Activated CD8-positive, alpha-beta memory T cell treated with anti-CD3 and anti-CD28 coated beads for 48 hours (primary cell): Measurements from ENCODE around the gene PPARD.
"Not testable (repeated sequence)": the region's sequence is repeated elsewhere in the genome, so short reads cannot be mapped to it uniquely, and the experiment has no call there.

Experiments
- DNase-seq, 3 experiments: peaks; one replicate each; pipeline ENCODE4 v3.0.0-alpha.2; 2020; ENCODE audit warnings: low read depth in 2 of 3, low spot score in 2 of 3

The PPARD gene

DNA sequence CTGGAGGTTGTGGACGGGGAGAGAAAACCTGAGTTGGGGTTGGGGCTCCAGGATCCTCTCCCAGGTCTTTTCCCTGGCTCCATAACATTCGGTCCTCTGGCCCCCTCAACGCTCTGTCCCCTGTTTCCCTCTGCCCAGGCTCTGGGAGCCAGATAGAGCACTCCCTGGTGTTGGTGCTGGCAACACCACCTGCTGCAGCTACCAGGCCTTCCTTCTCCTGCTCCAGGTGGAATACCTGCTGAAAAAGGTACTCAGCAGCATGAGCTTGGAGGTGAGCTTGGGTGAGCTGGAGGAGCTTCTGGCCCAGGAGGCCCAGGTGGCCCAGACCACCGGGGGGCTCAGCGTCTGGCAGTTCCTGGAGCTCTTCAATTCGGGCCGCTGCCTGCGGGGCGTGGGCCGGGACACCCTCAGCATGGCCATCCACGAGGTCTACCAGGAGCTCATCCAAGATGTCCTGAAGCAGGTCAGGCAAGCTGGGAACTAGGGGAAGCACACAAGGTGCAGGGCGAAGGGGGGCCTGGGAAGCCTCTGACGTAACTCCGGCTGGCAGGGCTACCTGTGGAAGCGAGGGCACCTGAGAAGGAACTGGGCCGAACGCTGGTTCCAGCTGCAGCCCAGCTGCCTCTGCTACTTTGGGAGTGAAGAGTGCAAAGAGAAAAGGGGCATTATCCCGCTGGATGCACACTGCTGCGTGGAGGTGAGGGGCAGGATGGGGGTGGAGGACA lies 30.1 kb upstream of the PPARD start:
- no peak for DNase-seq

DNA sequence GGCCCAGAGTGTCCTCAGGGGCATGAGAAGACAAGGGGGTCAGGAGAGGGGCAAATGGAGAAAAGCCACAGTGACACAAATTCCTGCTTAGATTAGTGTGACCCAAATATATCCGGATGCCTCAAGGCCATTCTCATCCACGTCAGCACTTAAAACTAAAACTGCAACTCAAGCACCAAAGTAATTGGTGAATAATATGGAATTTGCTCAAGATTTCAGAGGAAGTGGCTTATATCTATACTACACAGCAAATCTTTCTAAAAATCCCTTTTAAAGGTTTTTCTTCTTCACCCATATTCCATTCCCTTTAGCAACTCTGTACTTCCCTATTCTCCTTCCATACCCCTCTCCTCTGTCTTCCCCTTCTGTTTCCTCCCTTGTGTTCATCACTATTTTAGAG lies 29.6 kb upstream of the PPARD start:
- no peak for DNase-seq

DNA sequence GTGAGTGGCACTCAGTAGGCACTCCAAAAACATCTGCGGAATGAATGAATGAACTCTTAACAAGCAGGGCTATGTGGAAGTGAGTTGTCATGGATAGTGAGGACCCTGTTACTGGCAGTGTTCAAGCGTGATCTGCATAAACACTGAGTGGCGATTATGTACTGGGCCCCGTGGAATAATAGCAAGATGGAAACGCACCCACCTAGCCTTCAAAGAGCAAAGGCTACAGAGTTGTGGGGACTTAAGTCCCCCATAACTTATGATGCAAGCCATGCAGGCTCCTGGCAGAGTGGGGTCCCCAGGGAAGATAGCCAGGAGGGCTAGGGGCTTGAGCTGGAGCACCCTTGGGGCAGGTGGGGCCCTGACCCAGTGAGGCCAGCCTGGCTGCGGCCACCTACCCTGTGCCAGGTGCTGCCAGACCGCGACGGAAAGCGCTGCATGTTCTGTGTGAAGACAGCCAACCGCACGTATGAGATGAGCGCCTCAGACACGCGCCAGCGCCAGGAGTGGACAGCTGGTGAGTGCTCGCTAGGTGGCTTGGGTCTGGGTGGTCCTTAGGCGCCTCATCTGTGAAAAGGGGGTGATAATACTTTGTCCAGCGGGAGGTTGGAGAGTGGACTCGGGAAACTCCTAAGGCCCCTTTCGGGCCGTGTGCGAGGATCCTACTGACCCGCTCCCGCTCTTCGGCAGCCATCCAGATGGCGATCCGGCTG lies 24.7 kb upstream of the PPARD start:
- no peak for DNase-seq

DNA sequence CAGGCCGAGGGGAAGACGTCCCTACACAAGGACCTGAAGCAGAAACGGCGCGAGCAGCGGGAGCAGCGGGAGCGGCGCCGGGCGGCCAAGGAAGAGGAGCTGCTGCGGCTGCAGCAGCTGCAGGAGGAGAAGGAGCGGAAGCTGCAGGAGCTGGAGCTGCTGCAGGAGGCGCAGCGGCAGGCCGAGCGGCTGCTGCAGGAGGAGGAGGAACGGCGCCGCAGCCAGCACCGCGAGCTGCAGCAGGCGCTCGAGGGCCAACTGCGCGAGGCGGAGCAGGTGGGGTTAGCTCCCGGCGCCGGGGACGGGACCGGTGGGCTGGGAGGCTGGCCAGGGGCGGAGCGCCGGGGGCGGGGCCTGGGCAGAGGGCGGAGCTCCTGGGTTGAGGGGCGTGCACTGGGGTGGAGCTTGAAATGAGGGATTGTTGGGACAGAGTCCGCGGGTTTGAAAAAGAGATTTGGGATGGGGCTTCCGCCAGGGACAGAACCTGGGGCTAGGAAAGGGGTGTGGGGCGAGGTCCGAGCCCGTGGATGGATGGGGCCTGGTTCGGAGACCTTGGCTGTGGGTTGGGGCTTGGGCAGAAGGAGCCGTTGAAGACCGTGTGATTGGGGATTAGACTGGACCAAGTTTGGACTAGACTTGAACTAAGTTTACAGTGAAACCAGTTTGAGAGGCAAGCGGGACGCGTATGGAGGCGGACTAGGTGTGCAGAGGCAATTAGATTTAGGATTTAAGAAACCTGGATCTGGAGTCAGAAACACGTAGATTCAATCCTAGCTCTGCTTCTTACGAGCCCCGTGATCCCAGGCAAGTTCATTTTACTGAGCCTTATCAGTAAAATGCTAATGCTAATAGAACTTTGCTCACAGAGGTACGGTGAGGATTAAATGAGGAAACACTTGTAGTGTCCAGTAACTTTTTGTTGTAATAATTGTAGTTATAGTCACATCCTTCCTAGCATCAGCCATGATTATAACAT lies 23.9 kb upstream of the PPARD start:
- DNase-seq = no peak

DNA sequence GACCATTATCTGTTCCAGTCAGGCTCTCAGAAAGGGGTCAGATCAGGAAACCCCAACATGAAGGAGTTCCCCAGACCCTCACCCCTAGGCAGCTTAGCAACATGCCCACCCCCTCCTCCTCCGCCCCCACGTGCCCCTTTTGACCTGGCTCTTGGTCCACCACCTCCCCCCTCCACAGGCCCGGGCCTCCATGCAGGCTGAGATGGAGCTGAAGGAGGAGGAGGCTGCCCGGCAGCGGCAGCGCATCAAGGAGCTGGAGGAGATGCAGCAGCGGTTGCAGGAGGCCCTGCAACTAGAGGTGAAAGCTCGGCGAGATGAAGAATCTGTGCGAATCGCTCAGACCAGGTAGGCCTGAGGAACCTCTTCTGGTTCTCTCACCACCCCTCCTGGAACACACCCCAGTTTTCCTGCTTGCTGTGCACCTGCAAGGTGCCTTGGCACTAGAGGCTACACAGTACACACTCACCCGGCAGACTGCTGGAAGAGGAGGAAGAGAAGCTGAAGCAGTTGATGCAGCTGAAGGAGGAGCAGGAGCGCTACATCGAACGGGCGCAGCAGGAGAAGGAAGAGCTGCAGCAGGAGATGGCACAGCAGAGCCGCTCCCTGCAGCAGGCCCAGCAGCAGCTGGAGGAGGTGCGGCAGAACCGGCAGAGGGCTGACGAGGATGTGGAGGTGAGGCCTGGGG lies 22.9 kb upstream of the PPARD start:
- DNase-seq = no peak

DNA sequence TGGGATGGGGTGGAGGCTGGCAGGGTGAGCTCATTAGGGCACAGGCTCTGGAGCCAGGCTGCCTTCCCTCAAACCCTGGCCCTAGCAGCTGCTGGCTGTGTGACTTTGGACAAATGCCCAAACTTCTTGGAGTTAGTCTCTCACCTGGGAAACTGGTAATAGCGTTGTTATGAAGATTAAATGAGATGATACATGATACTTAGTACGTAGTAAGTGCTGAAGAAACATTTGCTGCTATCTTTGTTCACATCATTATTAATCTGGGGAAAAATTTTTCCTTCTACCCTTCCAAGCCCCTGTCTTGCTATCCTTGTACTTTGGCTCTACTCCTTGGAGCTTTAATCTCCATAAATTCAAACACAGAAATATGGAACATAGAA lies 22.3 kb upstream of the PPARD start:
- no peak for DNase-seq

DNA sequence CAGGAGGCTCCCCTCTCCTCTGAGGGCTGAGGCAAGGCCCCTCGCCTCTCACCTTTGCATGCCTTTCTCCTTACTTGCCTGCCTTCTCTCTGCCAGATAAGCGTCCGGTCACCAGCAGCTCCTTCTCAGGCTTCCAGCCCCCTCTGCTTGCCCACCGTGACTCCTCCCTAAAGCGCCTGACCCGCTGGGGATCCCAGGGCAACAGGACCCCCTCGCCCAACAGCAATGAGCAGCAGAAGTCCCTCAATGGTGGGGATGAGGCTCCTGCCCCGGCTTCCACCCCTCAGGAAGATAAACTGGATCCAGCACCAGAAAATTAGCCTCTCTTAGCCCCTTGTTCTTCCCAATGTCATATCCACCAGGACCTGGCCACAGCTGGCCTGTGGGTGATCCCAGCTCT lies 21.3 kb upstream of the PPARD start:
- no peak for DNase-seq

DNA sequence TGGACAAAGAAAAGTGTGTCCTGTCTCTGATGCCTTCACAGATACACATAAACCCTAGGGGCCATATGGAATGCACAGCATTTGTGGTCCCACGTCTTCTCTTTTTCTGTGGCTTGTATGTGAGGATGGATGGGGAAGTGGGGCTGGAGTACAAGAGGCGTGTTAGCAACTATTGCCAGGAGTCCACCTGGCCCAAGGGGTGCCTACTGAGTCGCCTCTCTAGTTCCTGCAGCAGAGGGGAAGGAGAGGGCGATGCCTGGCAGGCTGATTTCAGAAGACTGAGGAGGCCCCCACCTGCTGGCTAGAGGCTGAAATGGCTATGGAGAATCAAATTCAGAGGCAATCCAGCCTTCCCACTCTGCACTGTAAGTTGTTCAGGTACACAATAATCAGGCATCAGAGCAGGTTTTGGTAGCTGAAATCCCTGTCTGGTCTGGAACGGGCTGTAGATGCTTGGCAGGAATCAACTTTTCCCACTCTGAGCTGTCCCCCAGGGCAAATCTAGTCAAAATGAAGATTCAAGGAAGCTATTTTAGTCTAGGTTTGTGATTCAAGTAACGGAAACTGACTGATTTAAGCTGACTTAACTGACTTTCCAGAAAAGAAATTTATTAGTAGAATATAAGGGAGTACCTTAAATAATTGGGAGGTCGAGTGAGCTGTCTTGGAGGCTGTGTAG lies 14.9 kb upstream of the PPARD start:
- DNase-seq = peak in 1 of 3 experiments; percentile 38

DNA sequence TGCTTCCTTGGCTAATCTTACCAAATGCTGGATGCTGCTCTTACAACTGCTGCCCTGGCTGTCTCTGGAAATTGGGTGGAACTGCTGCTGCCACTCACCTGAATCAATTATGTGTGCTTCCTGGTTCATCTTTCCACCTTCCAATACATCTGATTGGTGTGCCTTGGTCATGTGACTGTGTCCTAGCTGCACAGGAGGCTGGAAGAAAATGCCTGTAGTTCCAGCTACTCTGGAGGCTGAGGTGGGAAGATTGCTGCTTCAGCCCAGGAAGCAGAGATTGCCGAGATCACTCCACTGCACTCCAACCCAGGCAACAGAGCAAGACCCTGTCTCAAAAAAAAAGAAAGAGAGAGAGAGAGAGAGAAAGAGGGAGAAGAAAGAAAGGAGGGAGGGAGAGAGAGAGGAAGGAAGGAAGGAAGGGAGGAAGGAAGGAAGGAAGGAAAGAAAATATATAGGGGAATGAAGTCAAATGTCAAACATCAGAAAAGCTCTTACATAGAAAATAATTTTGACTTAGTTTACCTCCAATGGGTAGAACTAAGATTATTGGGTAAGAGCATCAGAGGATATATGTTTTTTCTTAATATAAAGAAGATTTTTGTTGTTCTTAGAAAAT lies 14.1 kb upstream of the PPARD start:
- DNase-seq = no peak

DNA sequence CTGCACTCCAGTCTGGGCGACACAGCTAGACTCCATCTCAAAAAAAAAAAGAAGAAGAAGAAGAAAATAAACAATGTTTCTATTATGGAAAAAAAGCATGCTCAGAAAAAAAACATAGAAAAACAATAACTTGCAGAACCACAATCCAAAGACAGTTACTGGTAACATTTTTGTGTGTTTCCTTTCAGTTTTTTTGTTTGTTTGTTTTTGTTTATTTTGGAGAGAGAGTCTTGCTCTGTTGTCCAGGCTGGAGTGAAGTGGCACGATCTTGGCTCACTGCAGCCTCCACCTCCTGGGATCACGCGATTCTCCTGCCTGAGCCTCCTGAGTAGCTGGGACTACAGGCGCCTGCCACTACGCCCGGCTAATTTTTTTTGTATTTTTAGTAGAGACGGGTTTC lies 13.4 kb upstream of the PPARD start:
- not testable (repeated sequence) for DNase-seq

DNA sequence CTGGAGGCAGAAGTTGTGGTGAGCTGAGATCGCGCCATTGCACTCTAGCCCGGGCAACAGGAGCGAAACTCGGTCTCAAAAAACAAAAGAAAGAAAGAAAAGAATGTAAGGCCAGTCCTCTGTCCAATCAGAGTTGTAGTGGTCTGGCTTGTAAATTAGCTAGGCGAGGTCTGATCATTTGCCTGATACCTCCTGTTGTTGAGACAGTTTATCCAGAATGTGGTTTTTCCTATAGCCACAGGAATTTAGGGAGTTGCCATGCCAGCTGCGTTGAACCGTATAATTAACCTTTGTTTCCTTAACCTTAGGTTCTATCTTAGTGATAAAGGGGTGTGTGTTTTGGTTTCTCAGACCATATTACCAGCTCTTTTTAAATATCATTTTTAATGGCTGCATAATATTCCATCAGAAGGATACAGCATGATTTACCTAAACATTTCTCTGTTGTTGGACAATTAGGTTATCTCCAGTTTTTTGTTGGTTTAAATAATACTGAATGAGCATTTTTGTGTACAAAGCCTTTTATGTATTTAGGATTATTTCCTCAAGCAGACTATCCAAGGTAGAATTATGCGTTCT lies 11.7 kb upstream of the PPARD start:
- no peak for DNase-seq

DNA sequence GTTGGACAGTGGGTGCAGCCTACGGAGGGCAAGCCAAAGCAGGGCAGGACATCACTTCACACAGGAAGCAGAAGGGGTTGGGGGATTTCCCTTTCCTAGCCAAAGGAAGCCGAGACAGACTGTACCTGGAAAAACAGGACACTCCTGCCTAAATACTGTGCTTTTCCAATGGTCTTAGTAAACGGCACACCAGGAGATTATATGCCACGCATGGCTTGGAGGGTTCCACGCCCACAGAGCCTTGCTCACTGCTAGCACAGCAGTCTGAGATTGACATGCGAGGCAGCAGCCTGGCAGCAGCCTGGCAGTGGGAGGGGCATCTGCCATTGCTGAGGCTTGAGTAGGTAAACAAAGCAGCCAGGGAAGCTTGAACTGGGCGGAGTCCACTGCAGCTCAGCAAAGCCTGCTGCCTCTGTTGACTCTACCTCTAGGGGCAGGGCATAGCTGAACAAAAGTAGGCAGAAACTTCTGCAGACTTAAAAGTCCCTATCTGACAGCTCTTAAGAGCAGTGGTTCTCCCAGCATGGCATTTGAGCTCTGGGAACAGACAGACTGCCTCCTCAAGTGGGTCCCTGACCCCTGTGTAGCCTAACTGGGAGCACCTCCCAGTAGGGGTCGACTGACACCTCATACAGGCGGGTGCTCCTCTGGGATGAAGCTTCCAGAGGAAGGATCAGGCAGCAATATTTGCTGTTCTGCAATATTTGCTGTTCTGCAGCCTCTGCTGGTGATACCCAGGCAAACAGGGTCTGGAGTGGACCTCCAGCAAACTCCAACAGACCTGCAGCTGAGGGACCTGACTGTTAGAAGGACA lies 10.1 kb upstream of the PPARD start:
- not testable (repeated sequence) for DNase-seq

DNA sequence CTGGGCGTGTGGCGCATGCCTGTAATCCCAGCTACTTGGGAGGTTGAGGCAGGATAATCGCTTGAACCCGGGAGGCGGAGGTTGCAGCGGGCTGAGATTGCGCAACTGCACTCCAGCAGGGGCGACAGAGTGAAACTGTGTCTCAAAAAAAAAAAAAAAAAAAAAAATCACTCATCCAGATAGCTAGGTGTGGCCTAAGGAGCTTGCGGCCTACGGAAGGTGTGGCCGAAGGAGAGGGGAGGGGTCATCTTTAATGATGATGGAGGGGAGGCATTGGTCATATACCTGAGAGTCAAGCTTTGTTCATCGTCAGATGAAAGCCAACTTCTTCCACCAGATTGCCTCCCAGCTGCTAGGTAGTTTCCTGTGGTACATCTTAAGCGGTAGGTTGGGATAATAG lies 801 bp upstream of the PPARD start:
- no peak for DNase-seq

DNA sequence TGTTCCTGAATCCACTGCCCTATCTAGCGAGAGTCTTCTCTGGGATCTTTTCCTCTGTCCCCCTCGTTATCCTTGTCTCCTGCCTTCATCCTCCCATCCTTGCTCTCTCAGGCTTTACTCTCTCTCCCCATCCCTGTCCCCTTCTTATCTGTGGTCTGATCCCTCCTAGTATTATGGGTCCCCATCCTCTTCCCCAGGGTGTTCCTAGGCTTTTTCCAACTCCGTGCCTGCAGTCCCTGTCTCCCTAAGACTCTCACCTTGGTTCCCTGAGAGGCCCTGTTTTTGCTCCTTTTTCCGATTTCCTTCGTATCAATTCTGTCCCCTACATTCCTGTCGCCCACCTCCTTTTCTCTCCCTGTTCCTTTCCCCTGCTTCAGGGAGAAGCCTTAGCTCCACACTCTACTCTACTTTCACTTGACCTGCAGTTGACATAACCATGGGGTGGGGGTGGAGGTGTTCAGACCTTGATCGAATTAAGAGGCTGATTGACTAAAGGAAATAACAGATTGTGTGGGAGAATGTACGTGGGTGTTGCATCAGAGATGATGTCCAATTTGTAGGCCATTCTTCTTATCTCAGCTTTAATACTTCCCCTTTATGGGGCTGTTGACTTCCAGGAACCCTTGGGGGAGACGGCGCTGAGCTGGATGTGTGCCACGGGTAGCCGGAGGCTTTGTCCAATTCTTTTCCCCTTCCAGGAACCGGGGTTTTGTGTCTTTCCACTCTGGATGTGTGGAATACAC lies 905 bp downstream of the PPARD start:
- no peak for DNase-seq

DNA sequence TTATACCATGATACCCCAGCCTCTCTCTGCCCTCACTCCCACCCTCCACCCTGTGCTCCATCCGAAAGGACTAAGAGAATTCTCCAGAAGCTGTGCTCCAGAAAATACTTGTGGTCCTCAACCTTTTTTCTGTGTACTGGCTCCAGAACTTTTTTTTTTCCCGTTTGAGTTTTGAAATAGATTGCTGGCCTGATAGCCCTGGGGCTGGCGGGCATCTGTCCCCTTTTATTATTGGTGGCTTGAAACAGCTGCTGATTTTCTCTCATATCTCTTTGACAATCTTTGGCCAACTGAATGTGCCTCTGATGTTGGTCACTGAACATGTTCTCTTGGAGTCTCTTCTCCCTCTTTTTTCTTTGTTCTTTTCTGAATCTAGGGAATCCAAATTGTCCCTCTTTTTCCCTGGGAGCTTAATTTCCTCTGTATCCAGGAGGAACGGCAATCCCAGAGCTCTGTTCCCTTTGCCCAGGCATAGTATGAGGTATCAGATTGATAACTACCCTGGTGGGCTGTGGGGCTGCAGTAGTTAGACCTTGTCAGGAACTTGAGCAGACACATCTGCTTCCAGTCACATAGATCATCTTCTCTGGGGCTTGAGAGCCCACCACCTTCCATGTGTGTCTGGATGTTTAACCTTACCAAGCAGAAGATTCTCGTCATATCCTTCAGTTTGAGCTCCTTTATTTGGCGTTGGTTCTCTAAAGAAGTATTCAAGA lies 1.6 kb downstream of the PPARD start:
- no peak for DNase-seq

DNA sequence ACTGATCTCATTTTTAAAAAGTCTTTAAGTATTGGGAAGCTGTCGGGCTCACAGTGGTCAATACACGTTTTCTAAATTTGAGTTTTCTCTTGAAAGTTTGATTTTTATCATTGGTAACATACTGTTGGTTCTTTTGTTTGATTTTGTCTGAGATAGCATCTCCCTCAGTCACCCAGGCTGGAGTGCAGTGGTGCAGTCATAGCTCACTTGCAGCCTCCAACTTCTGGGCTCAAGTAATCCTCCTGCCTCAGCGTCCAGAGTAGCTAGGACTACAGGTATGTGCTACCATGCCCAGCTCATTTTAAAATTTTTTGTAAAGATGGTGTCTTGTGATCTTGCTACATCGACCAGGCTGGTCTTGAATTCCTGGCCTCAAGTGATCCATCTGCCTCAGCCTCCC lies 9.1 kb downstream of the PPARD start:
- no peak for DNase-seq

DNA sequence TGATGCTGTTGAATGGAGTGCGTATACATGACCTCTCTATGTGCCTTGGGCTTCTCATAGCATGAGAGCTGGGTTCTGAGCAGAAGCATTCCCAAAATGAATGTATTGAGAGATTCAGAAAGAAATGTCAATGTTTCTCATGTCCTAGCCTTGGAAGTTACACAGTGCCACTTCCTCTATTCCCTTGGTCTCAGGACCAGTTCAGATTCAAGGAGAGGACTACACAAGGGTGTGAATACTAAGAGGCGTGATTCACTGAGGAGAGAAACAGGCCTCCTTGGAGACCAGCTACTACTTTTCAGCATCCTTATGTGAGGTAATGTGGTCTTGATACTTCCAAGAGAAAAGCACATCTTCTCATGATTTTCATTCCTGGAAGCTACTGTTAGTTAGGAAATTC lies 10.4 kb downstream of the PPARD start:
- DNase-seq = no peak
